Astrocyte (in vitro differentiated cells and primary cell): Measurements from ENCODE around the gene NNT.

Experiments used
- CTCF ChIP-seq: IDR thresholded peaks from 2 replicates; pipeline ENCODE4 v1.5.1; 2011; ENCODE audit warnings: low read depth, mild to moderate bottlenecking, inconsistent platforms, low read length, moderate library complexity; ENCODE audit not compliant: insufficient read depth
- EZH2 ChIP-seq: IDR thresholded peaks from 2 replicates; pipeline ENCODE4 v1.6.1; 2012; ENCODE audit warnings: mild to moderate bottlenecking, low read length, inconsistent platforms; ENCODE audit not compliant: insufficient read depth

GRCh38 chr5:43699910-43700309 is 96.9 kb downstream of the NNT start:
- no peak for TF ChIP-seq EZH2
- no peak for TF ChIP-seq CTCF
